ENCODE results near the gene CAPN12.

The CAPN12 gene

GRCh38 chr19:38695317-38695683, 49.0 kb downstream of the CAPN12 start:
- no peak for DNase-seq

- DNase-seq: peak; percentile 68
Observed at GRCh38 chr19:38693380-38694223, 50.7 kb downstream of the CAPN12 start.

GRCh38 chr19:38692458-38693379, 51.6 kb downstream of the CAPN12 start:
- DNase-seq: no peak

- peak; percentile 77 for DNase-seq
Observed at GRCh38 chr19:38691938-38692457, 52.3 kb downstream of the CAPN12 start.

- DNase-seq: no peak
Observed at GRCh38 chr19:38690832-38691231, 53.4 kb downstream of the CAPN12 start.

- no peak for DNase-seq
Observed at GRCh38 chr19:38690146-38690545, 54.1 kb downstream of the CAPN12 start.

GRCh38 chr19:38687837-38688378, 56.4 kb downstream of the CAPN12 start:
- DNase-seq: no peak

- DNase-seq: no peak
Observed at GRCh38 chr19:38686530-38686888, 57.8 kb downstream of the CAPN12 start.

- DNase-seq: no peak
Observed at GRCh38 chr19:38685666-38686529, 58.4 kb downstream of the CAPN12 start.

- DNase-seq: no peak
Observed at GRCh38 chr19:38684862-38685665, 59.2 kb downstream of the CAPN12 start.

GRCh38 chr19:38684078-38684861, 60.0 kb downstream of the CAPN12 start:
- peak; percentile 82 for DNase-seq

GRCh38 chr19:38683393-38684077, 60.7 kb downstream of the CAPN12 start:
- DNase-seq: peak; percentile 93

GRCh38 chr19:38682872-38683392, 61.3 kb downstream of the CAPN12 start:
- DNase-seq: no peak

GRCh38 chr19:38682195-38682867, 61.9 kb downstream of the CAPN12 start:
- DNase-seq: no peak

Measured in T1000 (cell line).